Activated CD4-positive, CD25-positive, alpha-beta regulatory T cell (primary cell): ENCODE results near the gene SPDYE6.
"Not testable (repeated sequence)": the region's sequence is repeated elsewhere in the genome, so short reads cannot be mapped to it uniquely, and the experiment has no call there.

ENCODE experiments used
- DNase-seq, 4 experiments: peaks; one replicate each; lab custom pipeline; 2025; lab: John Stamatoyannopoulos, UW

SPDYE6 gene

GRCh38 chr7:102318482-102318971, 37.7 kb downstream of the SPDYE6 start:
- no peak for DNase-seq

- no peak for DNase-seq
These were observed 38.8 kb downstream of the SPDYE6 start for GRCh38 chr7:102317231-102318059.

GRCh38 chr7:102313997-102314780, 42.1 kb downstream of the SPDYE6 start:
- DNase-seq, result no peak

- no peak for DNase-seq
These were observed 43.9 kb downstream of the SPDYE6 start for GRCh38 chr7:102312317-102312716.

GRCh38 chr7:102310414-102310815, 45.8 kb downstream of the SPDYE6 start:
- no peak for DNase-seq

GRCh38 chr7:102306916-102307677, 49.1 kb downstream of the SPDYE6 start:
- DNase-seq, result peak in 1 of 4 experiments; percentile 15

GRCh38 chr7:102305414-102306268, 50.6 kb downstream of the SPDYE6 start:
- DNase-seq, result no peak

GRCh38 chr7:102304668-102305067, 51.6 kb downstream of the SPDYE6 start:
- DNase-seq, result no peak

GRCh38 chr7:102303669-102304422, 52.4 kb downstream of the SPDYE6 start:
- no peak for DNase-seq

GRCh38 chr7:102302025-102302424, 54.2 kb downstream of the SPDYE6 start:
- DNase-seq, result no peak

- not testable (repeated sequence) for DNase-seq
These were observed 54.9 kb downstream of the SPDYE6 start for GRCh38 chr7:102301367-102301766.

- DNase-seq, result no peak
These were observed 55.5 kb downstream of the SPDYE6 start for GRCh38 chr7:102300643-102301221.

GRCh38 chr7:102297487-102298218, 58.6 kb downstream of the SPDYE6 start:
- DNase-seq, result no peak

GRCh38 chr7:102296514-102296913, 59.7 kb downstream of the SPDYE6 start:
- DNase-seq, result no peak

GRCh38 chr7:102296179-102296438, 60.1 kb downstream of the SPDYE6 start:
- DNase-seq, result no peak
